Parathyroid adenoma (tissue), 2 donors: Measurements from ENCODE around the gene ACVR1B.

Experiments
- H2AFZ ChIP-seq: fragments of 300-600 bp; sonication (generic); one replicate; pipeline ENCODE4 v1.7.0; 2017; ENCODE audit warnings: antibody characterized with exemption, mild to moderate bottlenecking
- H3K27ac ChIP-seq: fragments of 300-600 bp; sonication (generic); one replicate; pipeline ENCODE4 v1.7.0; 2017
- H3K27me3 ChIP-seq: fragments of 300-600 bp; sonication (generic); one replicate; pipeline ENCODE4 v1.7.0; 2017; ENCODE audit warnings: low read length; ENCODE audit not compliant: control insufficient read depth, insufficient read depth
- H3K36me3 ChIP-seq: fragments of 300-600 bp; sonication (generic); one replicate; pipeline ENCODE4 v1.7.0; 2017; ENCODE audit warnings: low read length; ENCODE audit not compliant: control insufficient read depth, insufficient read depth
- H3K4me1 ChIP-seq: fragments of 300-600 bp; sonication (generic); one replicate; pipeline ENCODE4 v1.7.0; 2017; ENCODE audit warnings: control low read depth
- H3K4me2 ChIP-seq: fragments of 300-600 bp; sonication (generic); one replicate; pipeline ENCODE4 v1.7.0; 2017; ENCODE audit warnings: low read length
- H3K4me3 ChIP-seq: fragments of 300-600 bp; sonication (generic); one replicate; pipeline ENCODE4 v1.7.0; 2017; ENCODE audit warnings: low read depth, low read length
- H3K79me2 ChIP-seq: fragments of 300-600 bp; sonication (generic); one replicate; pipeline ENCODE4 v1.7.0; 2017; ENCODE audit warnings: control low read depth
- H3K9ac ChIP-seq: fragments of 300-600 bp; sonication (generic); one replicate; pipeline ENCODE4 v1.7.0; 2017; ENCODE audit warnings: mild to moderate bottlenecking
- H3K9me3 ChIP-seq: fragments of 300-600 bp; sonication (generic); one replicate; pipeline ENCODE4 v1.7.0; 2017; ENCODE audit warnings: low read length; ENCODE audit not compliant: control insufficient read depth
- CTCF ChIP-seq: fragments of 300-600 bp; sonication (generic); IDR thresholded peaks from one replicate; pipeline ENCODE4 v1.7.0; 2017; ENCODE audit warnings: antibody characterized with exemption, mild to moderate bottlenecking
- donor health status: primary hyperparathyroidism.

The ACVR1B gene

GRCh38 chr12:51917041-51917590, 34.4 kb upstream of the ACVR1B start:
- Histone ChIP-seq H3K4me3 (no peak overlapping the region), H3K9me3 (no peaks in the 10 kb centered on the region), H2AFZ (no peak overlapping the region), H3K27me3 (no peaks in the 10 kb centered on the region), H3K27ac (no peak overlapping the region), H3K36me3 (no peaks in the 10 kb centered on the region), H3K79me2 (no peaks in the 10 kb centered on the region), H3K9ac (no peak overlapping the region), H3K4me2 (no peak overlapping the region), H3K4me1 (peaks cover 31% of the 10 kb centered on the region)
- no peak for TF ChIP-seq CTCF

- H3K4me2 ChIP-seq: no peak overlapping the region
- no peak overlapping the region for H3K27ac ChIP-seq
- no peak overlapping the region for H2AFZ ChIP-seq
- no peaks in the 10 kb centered on the region for H3K9me3 ChIP-seq
- H3K4me1 ChIP-seq: peaks cover 31% of the 10 kb centered on the region
- no peak for TF ChIP-seq CTCF
- no peaks in the 10 kb centered on the region for H3K79me2 ChIP-seq
- H3K27me3 ChIP-seq: no peaks in the 10 kb centered on the region
- no peak overlapping the region for H3K4me3 ChIP-seq
- H3K9ac ChIP-seq: no peak overlapping the region
- no peaks in the 10 kb centered on the region for H3K36me3 ChIP-seq
Observed at GRCh38 chr12:51917746-51918453, 33.6 kb upstream of the ACVR1B start.

- H3K4me2 ChIP-seq: no peak overlapping the region
- H3K9me3 ChIP-seq: no peaks in the 10 kb centered on the region
- H3K4me1 ChIP-seq: peaks cover 47% of the 10 kb centered on the region
- H3K36me3 ChIP-seq: no peaks in the 10 kb centered on the region
- no peak overlapping the region for H2AFZ ChIP-seq
- H3K27ac ChIP-seq: peak overlapping the region; percentile 91
- no peak overlapping the region for H3K4me3 ChIP-seq
- H3K9ac ChIP-seq: no peak overlapping the region
- no peak for TF ChIP-seq CTCF
- no peaks in the 10 kb centered on the region for H3K27me3 ChIP-seq
- no peaks in the 10 kb centered on the region for H3K79me2 ChIP-seq
Observed at GRCh38 chr12:51920046-51920445, 31.5 kb upstream of the ACVR1B start.

GRCh38 chr12:51921017-51921725, 30.3 kb upstream of the ACVR1B start:
- Histone ChIP-seq H3K4me2 (no peak overlapping the region), H3K4me3 (no peak overlapping the region), H3K79me2 (no peaks in the 10 kb centered on the region), H3K27me3 (no peaks in the 10 kb centered on the region), H2AFZ (peak overlapping the region; percentile 48), H3K4me1 (peaks cover 56% of the 10 kb centered on the region), H3K27ac (peak overlapping the region; percentile 91), H3K36me3 (no peaks in the 10 kb centered on the region), H3K9ac (no peak overlapping the region), H3K9me3 (no peaks in the 10 kb centered on the region)
- TF ChIP-seq CTCF: no peak
